ENCODE data around the gene DTHD1.

Gene DTHD1

GRCh38 chr4:36343501-36344175, 62.2 kb downstream of the DTHD1 start:
- DNase-seq (ENCODE audit: low read depth in 3 of 3), result no peak

- DNase-seq (ENCODE audit: low read depth in 3 of 3), result peak in 2 of 3 donors; percentile 21 to 30
These were observed 67.1 kb downstream of the DTHD1 start for GRCh38 chr4:36348403-36348938.

GRCh38 chr4:36349938-36350549, 68.6 kb downstream of the DTHD1 start:
- DNase-seq (ENCODE audit: low read depth in 3 of 3), result no peak

- DNase-seq (ENCODE audit: low read depth in 3 of 3), result peak; percentile 48 to 53 (median 53)
These were observed 69.8 kb downstream of the DTHD1 start for GRCh38 chr4:36351082-36351666.

GRCh38 chr4:36353998-36354397, 72.6 kb downstream of the DTHD1 start:
- no peak for DNase-seq (ENCODE audit: low read depth in 3 of 3)

GRCh38 chr4:36358173-36358572, 76.8 kb downstream of the DTHD1 start:
- no peak for DNase-seq (ENCODE audit: low read depth in 3 of 3)

- no peak for DNase-seq (ENCODE audit: low read depth in 3 of 3)
These were observed 79.3 kb downstream of the DTHD1 start for GRCh38 chr4:36360755-36361154.

GRCh38 chr4:36363024-36363423, 81.6 kb downstream of the DTHD1 start:
- DNase-seq (ENCODE audit: low read depth in 3 of 3), result no peak

GRCh38 chr4:36374836-36375511, 93.6 kb downstream of the DTHD1 start:
- no peak for DNase-seq (ENCODE audit: low read depth in 3 of 3)

GRCh38 chr4:36385951-36386571, 104.6 kb downstream of the DTHD1 start:
- DNase-seq (ENCODE audit: low read depth in 3 of 3), result no peak

GRCh38 chr4:36386691-36387090, 105.3 kb downstream of the DTHD1 start:
- no peak for DNase-seq (ENCODE audit: low read depth in 3 of 3)

- DNase-seq (ENCODE audit: low read depth in 3 of 3), result no peak
These were observed 107.3 kb downstream of the DTHD1 start for GRCh38 chr4:36388710-36389109.

GRCh38 chr4:36391411-36391810, 110.0 kb downstream of the DTHD1 start:
- DNase-seq (ENCODE audit: low read depth in 3 of 3), result no peak

- DNase-seq (ENCODE audit: low read depth in 3 of 3), result no peak
These were observed 110.6 kb downstream of the DTHD1 start for GRCh38 chr4:36392024-36392423.

- no peak for DNase-seq (ENCODE audit: low read depth in 3 of 3)
These were observed 111.5 kb downstream of the DTHD1 start for GRCh38 chr4:36392916-36393315.
